Activated CD4-positive, alpha-beta T cell treated with anti-CD3 and anti-CD28 coated beads, Interleukin-10, Interleukin-2, amounts not matched to agents 100 ng/mL and 50 ng/mL, durations not matched to agents 16 hours and 8 hours (primary cell): ENCODE data around the gene PUDP.
"Not testable (repeated sequence)": the region's sequence is repeated elsewhere in the genome, so short reads cannot be mapped to it uniquely, and the experiment has no call there.

ENCODE experiments used
- DNase-seq: peaks from one replicate; pipeline ENCODE4 v3.0.0-alpha.2; 2020

Gene PUDP

GRCh38 chrX:7025471-7025870 lies 122.5 kb downstream of the PUDP start:
- DNase-seq: no peak

- no peak for DNase-seq
Measured at GRCh38 chrX:7024850-7025249, 123.1 kb downstream of the PUDP start.

DNA sequence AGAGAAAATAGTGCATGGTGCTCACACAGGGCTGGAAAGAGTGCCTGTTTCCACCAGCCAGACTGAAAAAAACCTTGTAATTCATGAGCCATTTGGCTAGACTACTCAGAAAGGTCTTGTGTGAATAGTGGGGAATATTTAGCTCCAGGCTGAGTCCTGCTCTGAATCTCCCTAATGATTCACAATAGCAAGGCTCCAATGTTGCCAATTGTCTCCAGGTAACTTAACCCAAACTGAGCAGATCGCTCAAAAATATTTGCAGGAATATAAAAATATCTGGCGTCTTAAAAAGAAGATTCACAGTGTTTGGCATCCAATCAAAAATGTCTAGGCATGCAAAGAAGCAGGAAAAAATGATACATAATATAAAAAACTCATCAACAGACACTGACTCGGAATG lies 125.0 kb downstream of the PUDP start:
- DNase-seq: not testable (repeated sequence)

DNA sequence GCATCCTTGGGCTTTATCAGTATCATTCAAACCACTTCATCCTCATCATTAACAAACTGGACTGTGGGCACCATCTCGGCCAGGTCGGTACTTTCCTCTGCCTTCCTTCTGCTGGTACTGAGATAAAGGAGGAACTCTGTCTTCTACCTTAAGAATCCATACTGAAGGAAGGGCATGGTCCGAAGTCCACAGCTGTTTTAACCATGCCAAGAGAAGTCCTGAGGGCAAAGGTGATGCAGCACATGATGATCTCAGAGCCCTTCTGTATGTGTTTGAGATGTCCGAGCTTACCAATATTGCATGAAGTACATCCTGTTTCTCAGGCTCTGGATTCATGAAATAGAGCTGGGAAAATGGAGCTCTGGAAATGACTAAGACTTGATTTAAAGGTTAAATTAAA lies 126.0 kb downstream of the PUDP start:
- no peak for DNase-seq

GRCh38 chrX:7019555-7019954 lies 128.4 kb downstream of the PUDP start:
- DNase-seq: no peak

GRCh38 chrX:7012262-7012834 lies 135.6 kb downstream of the PUDP start:
- not testable (repeated sequence) for DNase-seq

DNA sequence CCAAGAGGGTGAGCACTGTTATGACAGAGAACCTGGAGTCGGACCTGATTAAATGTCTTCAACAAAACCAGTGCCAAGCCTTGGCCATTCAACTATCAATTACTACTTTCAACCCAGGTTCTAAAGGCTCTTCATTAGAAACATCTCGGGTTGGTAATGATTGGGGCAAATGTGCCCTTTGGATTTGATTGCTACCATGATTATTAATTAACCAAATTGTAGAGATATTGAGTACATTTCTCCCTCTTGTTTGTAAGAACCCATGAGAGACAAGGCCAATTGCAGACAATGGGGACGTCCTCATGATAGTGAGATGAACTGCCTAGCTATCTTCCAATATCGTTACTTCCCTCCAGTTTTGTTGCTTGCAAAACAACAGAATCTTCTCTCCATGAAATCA lies 137.1 kb downstream of the PUDP start:
- not testable (repeated sequence) for DNase-seq

DNA sequence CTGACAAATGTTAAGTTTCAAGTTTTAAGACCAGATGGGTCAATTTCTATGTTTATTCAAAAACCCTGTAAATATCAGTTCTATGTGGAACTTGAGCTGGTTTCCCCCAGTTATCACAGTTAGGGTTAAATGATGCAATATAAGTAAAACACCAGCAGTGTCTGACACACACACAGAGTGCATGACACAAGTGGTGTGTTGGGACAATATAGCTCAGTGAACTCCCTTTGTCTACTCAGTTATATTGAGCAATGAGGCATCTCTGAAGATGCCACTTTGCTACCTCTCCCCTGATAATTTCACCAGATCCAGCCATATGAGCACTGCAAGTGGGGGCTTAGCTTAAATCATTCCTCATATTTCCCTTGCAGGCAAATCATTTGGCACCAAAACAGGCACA lies 140.6 kb downstream of the PUDP start:
- DNase-seq: not testable (repeated sequence)
